Measurements from ENCODE around the gene ESPNL. TPM values are rescaled to one million over a fixed set of nuclear protein-coding genes. Genes with fewer than 3 reads are reported as not detected.
A peak's percentile ranks its signal among the peaks of the same experiment; 100 is the strongest.

Gene ESPNL
- total RNA-seq, 4 donors from 2014 or later = 0.44 to 2.1 TPM; not detected in 2

DNA sequence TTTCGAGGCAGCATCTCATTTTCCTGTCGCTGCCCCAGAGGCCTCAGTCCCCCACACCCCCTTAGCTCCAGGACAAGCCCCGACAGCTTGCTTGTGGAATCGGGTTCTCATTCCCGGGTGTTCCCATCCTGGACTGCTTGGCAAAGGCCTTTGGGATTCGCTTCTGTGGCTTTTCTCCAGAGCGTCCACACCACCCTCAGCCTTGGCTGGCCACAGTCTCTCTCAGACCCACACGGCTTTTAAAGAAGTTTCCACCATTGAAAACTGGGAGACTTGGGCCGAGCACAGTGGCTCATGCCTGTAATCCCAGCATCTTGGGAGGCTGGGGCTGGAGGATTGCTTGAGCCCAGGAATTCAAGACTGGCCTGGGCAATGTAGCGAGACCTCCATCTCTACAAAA, 2.7 kb downstream of the ESPNL start:
- peaks cover 0 to 15% (median 8%) of the 10 kb centered on the region in 4 donors for H3K4me1 ChIP-seq
- H3K4me3 ChIP-seq = no peak overlapping the region
- 78 to 80% methylated on average over 10 of the region's 10 CpGs for WGBS, 2 donors
- H3K36me3 ChIP-seq = no peaks in the 10 kb centered on the region
- TF ChIP-seq, protein P1, sequence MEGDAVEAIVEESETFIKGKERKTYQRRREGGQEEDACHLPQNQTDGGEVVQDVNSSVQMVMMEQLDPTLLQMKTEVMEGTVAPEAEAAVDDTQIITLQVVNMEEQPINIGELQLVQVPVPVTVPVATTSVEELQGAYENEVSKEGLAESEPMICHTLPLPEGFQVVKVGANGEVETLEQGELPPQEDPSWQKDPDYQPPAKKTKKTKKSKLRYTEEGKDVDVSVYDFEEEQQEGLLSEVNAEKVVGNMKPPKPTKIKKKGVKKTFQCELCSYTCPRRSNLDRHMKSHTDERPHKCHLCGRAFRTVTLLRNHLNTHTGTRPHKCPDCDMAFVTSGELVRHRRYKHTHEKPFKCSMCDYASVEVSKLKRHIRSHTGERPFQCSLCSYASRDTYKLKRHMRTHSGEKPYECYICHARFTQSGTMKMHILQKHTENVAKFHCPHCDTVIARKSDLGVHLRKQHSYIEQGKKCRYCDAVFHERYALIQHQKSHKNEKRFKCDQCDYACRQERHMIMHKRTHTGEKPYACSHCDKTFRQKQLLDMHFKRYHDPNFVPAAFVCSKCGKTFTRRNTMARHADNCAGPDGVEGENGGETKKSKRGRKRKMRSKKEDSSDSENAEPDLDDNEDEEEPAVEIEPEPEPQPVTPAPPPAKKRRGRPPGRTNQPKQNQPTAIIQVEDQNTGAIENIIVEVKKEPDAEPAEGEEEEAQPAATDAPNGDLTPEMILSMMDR (IDR thresholded peaks at IDR 0.05) = no peak
- no peak for TF ChIP-seq EP300 (IDR thresholded peaks at IDR 0.05)
- no peak for TF ChIP-seq POLR2A (IDR thresholded peaks at IDR 0.05)
- H3K27ac ChIP-seq = no peak overlapping the region
- no peaks in the 10 kb centered on the region for H3K9me3 ChIP-seq
- H3K27me3 ChIP-seq = no peaks in the 10 kb centered on the region
- DNase-seq (ENCODE audit: low spot score in 2 of 2) = no peak

DNA sequence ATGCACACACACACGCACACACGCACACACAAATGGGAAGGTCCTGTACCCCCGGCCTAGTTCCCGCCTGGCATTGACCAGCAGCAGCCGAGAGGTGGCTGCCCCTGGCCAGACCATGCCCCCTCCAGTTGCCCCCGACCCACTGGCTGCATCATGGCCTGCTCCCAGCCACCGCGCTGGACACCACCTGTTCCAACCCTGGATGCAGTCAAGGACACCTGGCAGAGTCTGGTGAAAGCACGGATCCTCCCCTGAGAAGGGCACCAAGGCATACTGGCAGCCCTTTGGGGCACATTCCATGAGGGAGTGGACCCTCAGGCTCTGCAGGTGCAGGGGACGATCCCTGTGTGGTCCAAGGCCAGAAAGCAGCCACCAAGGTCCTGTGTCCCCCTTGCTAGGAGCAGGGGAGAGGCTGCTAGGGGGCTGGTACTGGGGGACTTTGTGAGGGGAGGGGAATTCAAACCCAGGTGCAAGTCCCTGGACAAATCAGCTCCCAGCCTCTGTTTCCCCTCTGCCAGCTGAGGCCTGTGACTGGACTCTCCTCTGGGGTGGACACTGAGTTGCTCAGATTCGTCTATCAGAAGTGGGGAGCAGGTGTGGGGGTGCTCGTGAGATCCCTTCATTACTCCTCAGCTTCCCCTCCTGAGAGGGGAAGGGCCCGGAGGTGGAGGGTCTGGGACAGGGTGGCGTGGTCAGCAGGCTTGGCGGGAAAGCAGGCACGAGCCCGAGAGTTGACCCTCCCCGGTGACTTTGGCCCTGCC, 3.5 kb downstream of the ESPNL start:
- peak in 1 of 2 donors; percentile 5 for DNase-seq (ENCODE audit: low spot score in 2 of 2)
- no peak for TF ChIP-seq EP300 (IDR thresholded peaks at IDR 0.05)
- TF ChIP-seq, protein P1 (IDR thresholded peaks at IDR 0.05) = no peak
- no peak for TF ChIP-seq POLR2A (IDR thresholded peaks at IDR 0.05)
- WGBS, 2 donors = 83 to 88% methylated on average over 13 of the region's 18 CpGs
- Histone ChIP-seq H3K27ac (no peak overlapping the region), H3K36me3 (no peaks in the 10 kb centered on the region), H3K27me3 (no peaks in the 10 kb centered on the region), H3K4me3 (no peak overlapping the region), H3K9me3 (no peaks in the 10 kb centered on the region), H3K4me1 (peaks cover 0 to 15% (median 7%) of the 10 kb centered on the region in 4 donors)

DNA sequence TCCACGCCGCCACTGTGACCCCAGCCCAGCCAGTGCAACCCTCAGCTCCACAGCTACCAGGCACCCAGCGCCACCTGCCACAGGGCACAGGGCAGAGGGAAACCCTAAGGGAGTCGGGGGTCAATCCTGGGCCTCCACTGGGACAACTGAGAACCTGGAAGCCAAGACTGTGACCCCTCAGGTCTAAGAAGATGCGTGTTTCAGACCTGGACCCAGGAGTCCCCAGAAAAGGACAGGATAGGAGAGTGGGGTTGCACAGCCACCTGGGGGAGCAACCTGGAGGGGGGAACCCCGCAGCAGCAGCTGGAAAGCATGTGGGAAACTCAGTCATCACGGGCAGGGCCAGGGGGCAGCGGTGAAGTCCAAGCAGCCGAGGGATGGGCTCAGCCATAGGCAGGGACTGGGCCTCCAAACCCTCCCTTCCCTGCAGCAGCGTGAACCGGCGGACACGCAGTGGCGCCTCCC, 4.1 kb downstream of the ESPNL start:
- TF ChIP-seq POLR2A (IDR thresholded peaks at IDR 0.05) = no peak
- TF ChIP-seq, protein P1 (IDR thresholded peaks at IDR 0.05) = no peak
- no peak for TF ChIP-seq EP300 (IDR thresholded peaks at IDR 0.05)
- WGBS, 2 donors = 90 to 91% methylated on average over 13 to 14 of the region's 14 CpGs
- Histone ChIP-seq H3K27me3 (no peaks in the 10 kb centered on the region), H3K4me1 (peaks cover 0 to 13% (median 4%) of the 10 kb centered on the region in 4 donors), H3K36me3 (no peaks in the 10 kb centered on the region), H3K4me3 (no peak overlapping the region), H3K27ac (no peak overlapping the region), H3K9me3 (no peaks in the 10 kb centered on the region)
- peak in 1 of 2 donors; percentile 1 for DNase-seq (ENCODE audit: low spot score in 2 of 2)

DNA sequence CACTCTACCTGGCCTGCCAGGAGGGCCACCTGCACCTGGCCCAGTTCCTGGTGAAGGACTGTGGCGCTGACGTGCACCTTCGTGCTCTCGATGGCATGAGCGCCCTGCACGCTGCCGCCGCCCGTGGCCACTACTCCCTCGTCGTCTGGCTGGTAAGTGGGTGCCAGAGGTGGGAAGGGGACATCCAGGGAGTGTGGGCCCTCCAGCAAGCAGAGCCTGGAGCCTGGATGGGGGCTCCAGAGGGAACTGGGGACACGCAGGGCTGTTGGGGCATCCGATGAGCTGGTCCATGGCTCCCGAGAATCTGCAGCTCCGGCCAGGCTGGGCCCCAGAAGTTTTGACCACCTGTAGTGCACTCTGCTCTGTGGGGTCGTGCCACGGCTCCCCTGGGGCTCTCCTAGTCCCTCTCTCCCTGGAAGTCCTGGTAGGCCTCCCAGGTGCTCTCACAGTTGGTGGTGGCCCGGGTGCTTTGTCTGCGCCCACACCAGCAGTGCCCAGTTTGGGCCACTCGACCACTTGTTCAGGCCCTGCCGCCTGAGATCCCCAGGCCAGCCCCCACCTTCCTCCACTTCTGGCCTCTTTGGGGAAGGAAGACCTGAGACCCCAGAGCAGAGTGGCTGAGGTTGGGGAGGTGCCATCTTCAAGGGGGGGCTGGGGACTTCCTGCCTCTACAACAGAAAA, 4.7 kb downstream of the ESPNL start:
- H3K4me3 ChIP-seq = no peak overlapping the region
- no peaks in the 10 kb centered on the region for H3K9me3 ChIP-seq
- peak in 1 of 2 donors; percentile 4 for DNase-seq (ENCODE audit: low spot score in 2 of 2)
- TF ChIP-seq EP300 (IDR thresholded peaks at IDR 0.05) = no peak
- TF ChIP-seq, protein P1 (IDR thresholded peaks at IDR 0.05) = no peak
- no peak for TF ChIP-seq POLR2A (IDR thresholded peaks at IDR 0.05)
- peaks cover 0 to 7% (median under 1%) of the 10 kb centered on the region in 4 donors for H3K4me1 ChIP-seq
- 67 to 91% methylated on average over 4 to 17 of the region's 21 CpGs for WGBS, 2 donors
- H3K27me3 ChIP-seq = no peaks in the 10 kb centered on the region
- no peaks in the 10 kb centered on the region for H3K36me3 ChIP-seq
- H3K27ac ChIP-seq = no peak overlapping the region

Data from tibial nerve (tissue), 4 donors.